Stomach (tissue), 9 donors: ENCODE data around the gene CDH12. TPM values are rescaled to one million over a fixed set of nuclear protein-coding genes. Genes with fewer than 3 reads are reported as not detected.

Source experiments
- DNase-seq, 2 donors: peaks; one replicate each; pipeline versions ENCODE4 v3.0.0 to v3.0.0-alpha.2; 2013 to 2019
- H3K27ac ChIP-seq, 5 donors: fragments of 200-600 bp in 4 of 5; sonication (generic) in 4 of 5; one replicate each; pipeline ENCODE4 v1.5.1; 2013 to 2019; ENCODE audit warnings: mild to moderate bottlenecking in 1 of 5, moderate library complexity in 1 of 5
- H3K27me3 ChIP-seq, 3 donors: fragments of 200-600 bp; sonication (generic); one replicate each; pipeline ENCODE4 v1.5.1; 2017 to 2019; ENCODE audit warnings: mixed run types in 1 of 3
- H3K36me3 ChIP-seq, 4 donors: fragments of 200-600 bp; sonication (generic); 1 replicate in 3 of 4; 2 replicates in 1 of 4; pipeline ENCODE4 v1.5.1; 2016 to 2019
- H3K4me1 ChIP-seq, 4 donors: fragments of 200-600 bp; sonication (generic); one replicate each; pipeline ENCODE4 v1.5.1; 2016 to 2019
- H3K4me3 ChIP-seq, 4 donors: fragments of 200-600 bp; sonication (generic) in 3 of 4; one replicate each; pipeline ENCODE4 v1.5.1; 2016 to 2019; ENCODE audit warnings: mild to moderate bottlenecking in 1 of 4
- H3K9me3 ChIP-seq, 4 donors: fragments of 200-600 bp; sonication (generic); one replicate each; pipeline ENCODE4 v1.5.1; 2016 to 2019
- EP300 ChIP-seq: sonication (generic); formaldehyde crosslinking; IDR thresholded peaks from one replicate; pipeline ENCODE4 v1.6.1; 2017; ENCODE audit warnings: antibody characterized with exemption
- POLR2A ChIP-seq, 4 donors: fragments of 450-650 bp; IDR thresholded peaks; one replicate each; pipeline ENCODE4 v1.6.1; 2016; ENCODE audit warnings: antibody characterized with exemption in 4 of 4, control low read depth in 2 of 4, mild to moderate bottlenecking in 1 of 4, moderate library complexity in 1 of 4
- POLR2AphosphoS5 ChIP-seq, 3 donors: sonication (generic); formaldehyde crosslinking; IDR thresholded peaks; one replicate each; pipeline ENCODE4 v1.6.1; 2016; ENCODE audit warnings: antibody characterized with exemption in 3 of 3
- WGBS, 5 donors: extraction: QIAGEN DNeasy Blood & Tissue Kit in 3 of 5; methylation state at CpG; one replicate each; pipeline versions ENCODE4 v1.1.5 to v1.1.7; 2013 to 2018; 5-methylcytosine and 5-hydroxymethylcytosine counted together
- intact Hi-C: fragments of 100-400 bp; cut with DNase I; formaldehyde crosslinking; loops from one replicate; pipeline ENCODE4 v1.15.1; 2023; ENCODE audit warnings: low total_unique reads
- polyA plus RNA-seq, 3 donors: library from polyadenylated mRNA; stranded (reverse); fragments of 200-250 nt; gene quantifications; one replicate each; pipeline ENCODE4 v1.2.3, GENCODE V29; 2013
- total RNA-seq, 5 donors: library from RNA; depleted of rRNA; stranded (reverse); fragments of >200 nt; gene quantifications; one replicate each; pipeline versions ENCODE4 v1.1.0 to v1.2.3, GENCODE V29; 2014 to 2016
- TF ChIP-seq, protein P1 (sequence below), 7 experiments: fragments of 450-650 bp in 4 of 7; fragments of 200-600 bp in 3 of 7; sonication (generic) in 3 of 7; IDR thresholded peaks; one replicate each; pipeline ENCODE4 v1.5.1; 2016 to 2019; ENCODE audit warnings: antibody characterized with exemption in 7 of 7, control low read depth in 2 of 7, mild to moderate bottlenecking in 1 of 7
- donor health status: healthy with polysubstance abuse.
- donor health status: Bipolar disorder and iron deficiency.
- donor health status: healthy.

CDH12 gene
- total and polyA plus RNA-seq, 8 donors = 0.76 to 1.3 TPM; not detected in 6

DNA sequence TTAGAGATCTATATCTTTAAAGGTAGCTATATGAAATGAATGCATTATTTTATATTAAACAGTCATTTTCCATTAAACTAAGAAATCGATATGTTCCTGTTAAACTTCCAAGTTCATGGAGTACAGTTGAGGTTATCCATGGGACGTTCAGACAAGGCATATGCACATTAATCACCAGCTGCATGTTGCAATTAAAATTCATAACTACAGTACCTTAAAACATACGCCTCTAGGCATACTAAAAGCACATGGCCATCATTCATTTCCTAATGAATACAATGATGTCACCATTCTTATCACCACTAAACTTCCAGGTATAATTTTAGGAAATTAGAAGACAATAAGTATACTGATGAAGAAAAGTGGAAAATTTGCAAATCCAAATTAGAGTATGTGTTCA, 174.3 kb downstream of the CDH12 start:
- H3K4me3 ChIP-seq = no peak overlapping the region
- intact Hi-C loops = no loop called here
- no peak for DNase-seq
- TF ChIP-seq EP300 (no peak), POLR2A (IDR thresholded peaks at IDR 0.05) (no peak), POLR2AphosphoS5 (IDR thresholded peaks at IDR 0.05) (no peak)
- TF ChIP-seq, protein P1, sequence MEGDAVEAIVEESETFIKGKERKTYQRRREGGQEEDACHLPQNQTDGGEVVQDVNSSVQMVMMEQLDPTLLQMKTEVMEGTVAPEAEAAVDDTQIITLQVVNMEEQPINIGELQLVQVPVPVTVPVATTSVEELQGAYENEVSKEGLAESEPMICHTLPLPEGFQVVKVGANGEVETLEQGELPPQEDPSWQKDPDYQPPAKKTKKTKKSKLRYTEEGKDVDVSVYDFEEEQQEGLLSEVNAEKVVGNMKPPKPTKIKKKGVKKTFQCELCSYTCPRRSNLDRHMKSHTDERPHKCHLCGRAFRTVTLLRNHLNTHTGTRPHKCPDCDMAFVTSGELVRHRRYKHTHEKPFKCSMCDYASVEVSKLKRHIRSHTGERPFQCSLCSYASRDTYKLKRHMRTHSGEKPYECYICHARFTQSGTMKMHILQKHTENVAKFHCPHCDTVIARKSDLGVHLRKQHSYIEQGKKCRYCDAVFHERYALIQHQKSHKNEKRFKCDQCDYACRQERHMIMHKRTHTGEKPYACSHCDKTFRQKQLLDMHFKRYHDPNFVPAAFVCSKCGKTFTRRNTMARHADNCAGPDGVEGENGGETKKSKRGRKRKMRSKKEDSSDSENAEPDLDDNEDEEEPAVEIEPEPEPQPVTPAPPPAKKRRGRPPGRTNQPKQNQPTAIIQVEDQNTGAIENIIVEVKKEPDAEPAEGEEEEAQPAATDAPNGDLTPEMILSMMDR (IDR thresholded peaks at IDR 0.05) = no peak
- H3K9me3 ChIP-seq = peaks cover 0 to 6% (median 0%) of the 10 kb centered on the region in 4 donors
- WGBS, 5 donors = 70 to 80% (median 77%) methylated on average over 3 of the region's 3 CpGs
- H3K36me3 ChIP-seq = no peaks in the 10 kb centered on the region
- H3K27me3 ChIP-seq = no peaks in the 10 kb centered on the region
- H3K4me1 ChIP-seq = no peaks in the 10 kb centered on the region
- no peak overlapping the region for H3K27ac ChIP-seq

DNA sequence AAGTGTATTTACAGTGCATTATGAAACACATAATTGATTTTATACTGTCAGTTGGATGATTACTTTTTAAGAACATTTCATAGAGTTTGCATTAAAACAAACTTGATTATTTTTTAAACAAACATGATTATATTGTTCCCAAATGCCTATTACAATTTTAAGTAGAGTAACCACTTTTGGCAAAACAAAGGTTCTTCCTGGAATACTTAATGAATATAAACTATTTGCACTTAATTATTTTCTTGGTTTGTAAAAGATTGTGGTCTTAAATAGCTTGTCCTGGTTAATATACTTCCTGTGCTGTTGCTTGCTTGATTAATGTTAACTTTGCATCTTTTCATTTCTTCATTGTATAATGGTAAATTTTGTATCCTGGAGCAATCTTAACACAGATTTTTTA, 180.0 kb downstream of the CDH12 start:
- Histone ChIP-seq H3K27ac (no peak overlapping the region), H3K36me3 (no peaks in the 10 kb centered on the region), H3K4me1 (no peaks in the 10 kb centered on the region), H3K27me3 (no peaks in the 10 kb centered on the region), H3K9me3 (peaks cover 0 to 6% (median 0%) of the 10 kb centered on the region in 4 donors), H3K4me3 (no peak overlapping the region)
- TF ChIP-seq EP300 (no peak), POLR2A (IDR thresholded peaks at IDR 0.05) (no peak), POLR2AphosphoS5 (IDR thresholded peaks at IDR 0.05) (no peak)
- TF ChIP-seq, protein P1 (IDR thresholded peaks at IDR 0.05) = no peak
- no peak for DNase-seq
- intact Hi-C loops = no loop called here

DNA sequence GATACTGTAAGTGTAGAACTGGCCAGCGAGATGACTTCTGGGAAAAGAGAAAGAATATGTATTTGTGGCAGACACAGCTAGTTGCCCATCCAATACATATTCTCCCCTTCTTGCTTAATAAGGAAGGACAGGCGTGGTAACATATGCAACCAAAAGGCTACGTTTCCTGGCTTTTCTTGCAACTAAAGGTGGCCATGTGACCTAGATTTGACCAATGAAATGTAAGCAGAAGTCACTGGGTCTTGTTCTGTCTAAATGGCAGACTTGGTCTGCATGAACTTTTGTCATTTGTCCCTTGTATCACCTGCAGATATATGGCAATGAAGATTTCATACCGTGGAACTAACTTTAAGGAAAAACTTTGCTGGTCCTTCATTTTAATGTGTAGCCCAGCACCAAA, 183.8 kb downstream of the CDH12 start:
- H3K4me1 ChIP-seq = no peaks in the 10 kb centered on the region
- no peak overlapping the region for H3K4me3 ChIP-seq
- no peaks in the 10 kb centered on the region for H3K27me3 ChIP-seq
- H3K36me3 ChIP-seq = no peaks in the 10 kb centered on the region
- WGBS, 5 donors = 69 to 78% (median 76%) methylated on average over 4 of the region's 4 CpGs
- TF ChIP-seq, protein P1 (IDR thresholded peaks at IDR 0.05) = no peak
- no peak for TF ChIP-seq POLR2AphosphoS5 (IDR thresholded peaks at IDR 0.05)
- no peak for TF ChIP-seq POLR2A (IDR thresholded peaks at IDR 0.05)
- no peak for TF ChIP-seq EP300
- DNase-seq = no peak
- no peak overlapping the region for H3K27ac ChIP-seq
- H3K9me3 ChIP-seq = no peaks in the 10 kb centered on the region
- intact Hi-C loops = no loop called here

DNA sequence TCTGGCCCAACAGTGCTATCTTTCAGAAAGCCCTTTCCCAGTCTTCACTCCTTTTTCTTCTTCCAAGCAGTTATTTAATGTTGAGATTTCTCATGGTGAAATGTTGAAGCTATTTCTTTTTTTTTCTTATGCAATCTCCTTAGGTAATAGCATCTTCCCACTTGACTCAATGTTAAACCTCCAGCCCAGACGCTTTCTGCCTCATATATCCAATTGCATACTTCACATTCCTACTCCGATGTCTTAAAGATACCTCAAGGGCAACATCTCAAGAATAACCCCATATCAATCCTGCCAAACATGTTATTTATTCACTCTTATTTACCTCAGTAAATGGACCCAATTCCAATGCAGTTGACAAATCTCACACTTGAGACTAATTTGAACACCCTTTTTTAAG, 187.3 kb downstream of the CDH12 start:
- Histone ChIP-seq H3K9me3 (no peaks in the 10 kb centered on the region), H3K27me3 (no peaks in the 10 kb centered on the region), H3K36me3 (no peaks in the 10 kb centered on the region), H3K27ac (no peak overlapping the region), H3K4me3 (no peak overlapping the region), H3K4me1 (no peaks in the 10 kb centered on the region)
- TF ChIP-seq POLR2AphosphoS5 (IDR thresholded peaks at IDR 0.05) (no peak), EP300 (no peak), POLR2A (IDR thresholded peaks at IDR 0.05) (no peak)
- TF ChIP-seq, protein P1 (IDR thresholded peaks at IDR 0.05) = no peak
- DNase-seq = no peak
- WGBS, 5 donors = 70 to 89% (median 84%) methylated on average over 2 of the region's 2 CpGs
- intact Hi-C loops = no loop called here
